GM18951 (cell line): Measurements from ENCODE around the gene SPACA7.
"Not testable (repeated sequence)": the region's sequence is repeated elsewhere in the genome, so short reads cannot be mapped to it uniquely, and the experiment has no call there.

Experiments
- POLR2A ChIP-seq: IDR thresholded peaks from 4 replicates; pipeline ENCODE4 v1.6.1; 2011; ENCODE audit warnings: mild to moderate bottlenecking; ENCODE audit not compliant: insufficient read length, insufficient read depth; ENCODE audit errors: extremely low read depth
- in situ Hi-C: fragments of 300-500 bp; cut with MboI; formaldehyde crosslinking; loops from one replicate; pipeline ENCODE4 v1.12.0; 2022; ENCODE audit warnings: low sequenced_read_pairs, mixed read lengths, inconsistent platforms; ENCODE audit not compliant: unreplicated experiment

Gene SPACA7

GRCh38 chr13:112424098-112424497, 47.9 kb downstream of the SPACA7 start:
- TF ChIP-seq POLR2A = no peak
- in situ Hi-C loops = no loop called here

GRCh38 chr13:112428704-112429103, 52.5 kb downstream of the SPACA7 start:
- TF ChIP-seq POLR2A = no peak
- in situ Hi-C loops = no loop called here

- no peak for TF ChIP-seq POLR2A
- in situ Hi-C loops = no loop called here
Measured at GRCh38 chr13:112431734-112432133, 55.6 kb downstream of the SPACA7 start.

GRCh38 chr13:112432734-112433133, 56.6 kb downstream of the SPACA7 start:
- in situ Hi-C loops = not testable (repeated sequence)

- in situ Hi-C loops = not testable (repeated sequence)
Measured at GRCh38 chr13:112433517-112433916, 57.4 kb downstream of the SPACA7 start.

GRCh38 chr13:112434032-112434431, 57.9 kb downstream of the SPACA7 start:
- no peak for TF ChIP-seq POLR2A
- in situ Hi-C loops = no loop called here

- no peak for TF ChIP-seq POLR2A
Measured at GRCh38 chr13:112434937-112435523, 58.9 kb downstream of the SPACA7 start.

GRCh38 chr13:112435973-112436372, 59.8 kb downstream of the SPACA7 start:
- in situ Hi-C loops = no loop called here
- no peak for TF ChIP-seq POLR2A

More at GRCh38 chr13:112434937-112435523, 58.9 kb downstream of the SPACA7 start:
- in situ Hi-C loops = no loop called here

GRCh38 chr13:112438094-112438493, 61.9 kb downstream of the SPACA7 start:
- TF ChIP-seq POLR2A = no peak
- in situ Hi-C loops = no loop called here

- in situ Hi-C loops = no loop called here
- TF ChIP-seq POLR2A = no peak
Measured at GRCh38 chr13:112438515-112438914, 62.4 kb downstream of the SPACA7 start.

GRCh38 chr13:112441226-112441625, 65.1 kb downstream of the SPACA7 start:
- in situ Hi-C loops = no loop called here
- no peak for TF ChIP-seq POLR2A

- in situ Hi-C loops = no loop called here
- no peak for TF ChIP-seq POLR2A
Measured at GRCh38 chr13:112441779-112442310, 65.7 kb downstream of the SPACA7 start.

- in situ Hi-C loops = no loop called here
- no peak for TF ChIP-seq POLR2A
Measured at GRCh38 chr13:112442483-112443090, 66.4 kb downstream of the SPACA7 start.

GRCh38 chr13:112443191-112443994, 67.2 kb downstream of the SPACA7 start:
- in situ Hi-C loops = no loop called here
- TF ChIP-seq POLR2A = no peak
